Ishikawa (cell line): ENCODE measurements around the gene HIVEP2.

Experiments
- CEBPB ChIP-seq: IDR thresholded peaks from 2 replicates; pipeline ENCODE4 v1.6.1; 2012
- CREB1 ChIP-seq: IDR thresholded peaks from 2 replicates; pipeline ENCODE4 v1.6.1; 2012; ENCODE audit warnings: low read depth
- EGR1 ChIP-seq: IDR thresholded peaks from 2 replicates; pipeline ENCODE4 v1.6.1; 2012
- EP300 ChIP-seq: IDR thresholded peaks from 2 replicates; pipeline ENCODE4 v1.6.1; 2012; ENCODE audit warnings: borderline replicate concordance
- FOXM1 ChIP-seq: IDR thresholded peaks from 2 replicates; pipeline ENCODE4 v1.6.1; 2012; ENCODE audit warnings: low read depth, borderline replicate concordance
- NFIC ChIP-seq: IDR thresholded peaks from 2 replicates; pipeline ENCODE4 v1.6.1; 2012
- RAD21 ChIP-seq: IDR thresholded peaks from 2 replicates; pipeline ENCODE4 v1.6.1; 2012; ENCODE audit warnings: low read depth
- TAF1 ChIP-seq: IDR thresholded peaks from 2 replicates; pipeline ENCODE4 v1.6.1; 2012; ENCODE audit warnings: low read depth, mild to moderate bottlenecking
- TCF12 ChIP-seq: IDR thresholded peaks from 2 replicates; pipeline ENCODE4 v1.6.1; 2012; ENCODE audit warnings: low read depth
- TEAD4 ChIP-seq: IDR thresholded peaks from 2 replicates; pipeline ENCODE4 v1.6.1; 2012
- YY1 ChIP-seq: IDR thresholded peaks from 2 replicates; pipeline ENCODE4 v1.6.1; 2012; ENCODE audit warnings: low read depth
- ZBTB7A ChIP-seq: IDR thresholded peaks from 2 replicates; pipeline ENCODE4 v1.6.1; 2012; ENCODE audit warnings: low read depth
- TF ChIP-seq, protein P1 (sequence below): IDR thresholded peaks from 2 replicates; pipeline ENCODE4 v1.6.1; 2012; ENCODE audit warnings: low read depth, mild to moderate bottlenecking
- TF ChIP-seq, protein P2 (sequence below): IDR thresholded peaks from 2 replicates; pipeline ENCODE4 v1.6.1; 2012
- TF ChIP-seq, protein P3 (sequence below): IDR thresholded peaks from 2 replicates; pipeline ENCODE4 v1.6.1; 2012

Gene HIVEP2

DNA sequence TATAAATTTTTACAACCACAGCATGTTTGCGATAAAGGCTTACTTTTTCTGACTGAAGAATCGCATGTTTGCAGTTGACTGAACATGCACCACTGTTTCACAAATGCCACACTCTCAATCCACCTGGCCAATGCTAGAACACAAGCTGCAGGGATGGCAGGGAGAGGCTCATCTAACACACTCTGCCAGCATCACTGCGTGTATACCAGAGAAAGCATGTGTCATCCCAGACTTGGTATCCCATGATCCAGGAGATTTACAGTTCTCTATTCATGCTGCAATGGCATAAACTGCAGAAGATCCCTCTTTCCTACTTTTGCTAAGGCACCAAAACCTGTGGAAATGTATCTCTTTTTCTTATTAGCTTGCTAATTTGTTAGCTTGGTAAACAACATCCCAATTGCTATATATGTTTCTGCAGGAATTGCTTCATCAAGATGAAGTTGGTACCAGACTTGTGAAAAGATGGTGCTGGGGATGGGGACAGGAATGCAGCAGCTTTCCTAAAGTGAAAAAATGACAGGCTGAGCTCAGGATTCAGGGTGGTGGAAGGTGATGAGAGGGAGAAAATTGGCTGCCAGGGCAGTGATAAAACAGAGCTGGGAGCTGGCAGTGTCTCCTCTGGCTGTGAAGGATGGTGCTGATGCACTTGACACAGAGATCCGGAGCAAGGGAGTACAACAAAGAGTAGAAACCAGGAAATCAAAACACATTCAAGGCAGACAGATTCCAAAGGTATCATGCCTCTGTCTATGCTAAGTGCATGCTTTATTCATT, 186.9 kb downstream of the HIVEP2 start:
- TF ChIP-seq TCF12, result no peak
- no peak for TF ChIP-seq TEAD4
- TF ChIP-seq EP300, result no peak
- TF ChIP-seq, protein P1, sequence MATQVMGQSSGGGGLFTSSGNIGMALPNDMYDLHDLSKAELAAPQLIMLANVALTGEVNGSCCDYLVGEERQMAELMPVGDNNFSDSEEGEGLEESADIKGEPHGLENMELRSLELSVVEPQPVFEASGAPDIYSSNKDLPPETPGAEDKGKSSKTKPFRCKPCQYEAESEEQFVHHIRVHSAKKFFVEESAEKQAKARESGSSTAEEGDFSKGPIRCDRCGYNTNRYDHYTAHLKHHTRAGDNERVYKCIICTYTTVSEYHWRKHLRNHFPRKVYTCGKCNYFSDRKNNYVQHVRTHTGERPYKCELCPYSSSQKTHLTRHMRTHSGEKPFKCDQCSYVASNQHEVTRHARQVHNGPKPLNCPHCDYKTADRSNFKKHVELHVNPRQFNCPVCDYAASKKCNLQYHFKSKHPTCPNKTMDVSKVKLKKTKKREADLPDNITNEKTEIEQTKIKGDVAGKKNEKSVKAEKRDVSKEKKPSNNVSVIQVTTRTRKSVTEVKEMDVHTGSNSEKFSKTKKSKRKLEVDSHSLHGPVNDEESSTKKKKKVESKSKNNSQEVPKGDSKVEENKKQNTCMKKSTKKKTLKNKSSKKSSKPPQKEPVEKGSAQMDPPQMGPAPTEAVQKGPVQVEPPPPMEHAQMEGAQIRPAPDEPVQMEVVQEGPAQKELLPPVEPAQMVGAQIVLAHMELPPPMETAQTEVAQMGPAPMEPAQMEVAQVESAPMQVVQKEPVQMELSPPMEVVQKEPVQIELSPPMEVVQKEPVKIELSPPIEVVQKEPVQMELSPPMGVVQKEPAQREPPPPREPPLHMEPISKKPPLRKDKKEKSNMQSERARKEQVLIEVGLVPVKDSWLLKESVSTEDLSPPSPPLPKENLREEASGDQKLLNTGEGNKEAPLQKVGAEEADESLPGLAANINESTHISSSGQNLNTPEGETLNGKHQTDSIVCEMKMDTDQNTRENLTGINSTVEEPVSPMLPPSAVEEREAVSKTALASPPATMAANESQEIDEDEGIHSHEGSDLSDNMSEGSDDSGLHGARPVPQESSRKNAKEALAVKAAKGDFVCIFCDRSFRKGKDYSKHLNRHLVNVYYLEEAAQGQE, result no peak
- TF ChIP-seq ZBTB7A, result no peak
- TF ChIP-seq CREB1, result no peak
- TF ChIP-seq FOXM1, result no peak

DNA sequence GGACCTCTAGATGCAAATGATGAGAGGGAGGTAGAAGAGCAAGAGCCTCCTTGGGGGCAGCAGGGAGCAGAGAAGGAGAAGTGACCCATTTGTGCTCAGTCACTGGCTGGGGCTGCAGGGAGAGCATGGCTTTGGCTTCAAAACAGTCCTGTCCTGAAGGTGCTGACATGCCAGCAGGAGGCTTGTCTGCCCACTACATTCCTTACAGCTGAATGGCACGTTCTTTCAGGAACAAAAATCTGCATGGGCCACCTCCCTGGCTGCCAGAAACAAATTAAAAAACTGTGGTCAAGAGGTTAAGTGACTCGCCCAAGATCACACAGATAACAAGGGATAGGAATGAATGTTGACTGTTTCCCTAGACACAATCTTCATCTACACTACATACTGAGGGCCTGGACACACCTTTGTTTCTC, 188.8 kb downstream of the HIVEP2 start:
- TF ChIP-seq TCF12 (no peak), CEBPB (no peak), TEAD4 (0 out of 2 replicates have a peak, but pooled peaks have one; percentile 32), RAD21 (no peak)
- TF ChIP-seq, protein P2, sequence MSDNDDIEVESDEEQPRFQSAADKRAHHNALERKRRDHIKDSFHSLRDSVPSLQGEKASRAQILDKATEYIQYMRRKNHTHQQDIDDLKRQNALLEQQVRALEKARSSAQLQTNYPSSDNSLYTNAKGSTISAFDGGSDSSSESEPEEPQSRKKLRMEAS, result no peak
- TF ChIP-seq, protein P3, sequence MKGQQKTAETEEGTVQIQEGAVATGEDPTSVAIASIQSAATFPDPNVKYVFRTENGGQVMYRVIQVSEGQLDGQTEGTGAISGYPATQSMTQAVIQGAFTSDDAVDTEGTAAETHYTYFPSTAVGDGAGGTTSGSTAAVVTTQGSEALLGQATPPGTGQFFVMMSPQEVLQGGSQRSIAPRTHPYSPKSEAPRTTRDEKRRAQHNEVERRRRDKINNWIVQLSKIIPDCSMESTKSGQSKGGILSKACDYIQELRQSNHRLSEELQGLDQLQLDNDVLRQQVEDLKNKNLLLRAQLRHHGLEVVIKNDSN, result no peak

DNA sequence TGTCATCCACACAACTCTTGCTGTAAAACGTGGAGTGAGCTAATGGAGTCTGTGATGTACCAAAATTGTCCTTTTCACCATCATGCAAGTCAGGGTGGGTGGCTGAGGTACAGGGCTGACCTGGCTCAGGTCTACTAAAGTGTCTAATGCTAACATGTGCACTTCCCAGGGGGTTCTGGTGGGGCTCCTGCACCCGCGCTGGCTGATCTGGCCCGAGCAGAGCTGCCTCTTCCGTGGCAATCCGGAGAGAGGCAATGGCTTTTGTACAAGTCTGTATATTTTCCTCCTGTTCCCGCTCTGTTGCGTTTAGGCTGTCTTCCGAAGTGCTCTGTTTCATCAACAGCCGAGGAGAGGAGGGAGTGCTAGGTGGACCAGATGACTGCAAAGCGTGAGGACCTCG, 191.8 kb downstream of the HIVEP2 start:
- no peak for TF ChIP-seq NFIC
- TF ChIP-seq, protein P2, result no peak
- no peak for TF ChIP-seq TAF1

DNA sequence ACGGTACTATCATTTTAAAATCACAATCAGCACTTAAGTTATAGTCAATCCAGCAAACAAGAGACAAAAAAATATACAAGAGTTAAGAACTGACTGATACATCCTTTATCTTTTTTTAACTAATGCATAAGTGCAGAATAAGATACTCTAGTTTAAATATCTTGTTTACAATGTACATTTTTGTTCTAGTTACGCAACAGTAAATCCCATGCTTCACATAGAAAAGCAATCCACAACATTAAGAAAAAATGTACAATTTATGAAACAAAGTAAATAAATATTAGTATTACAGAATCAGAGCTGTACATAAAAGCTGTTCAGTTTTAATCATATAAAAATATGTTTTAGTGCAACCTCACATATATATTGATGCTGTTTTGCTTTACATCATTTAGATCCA, 192.6 kb downstream of the HIVEP2 start:
- TF ChIP-seq, protein P1, result no peak
- no peak for TF ChIP-seq CREB1
- TF ChIP-seq, protein P2, result no peak
- no peak for TF ChIP-seq EGR1
- TF ChIP-seq CEBPB, result no peak
- no peak for TF ChIP-seq TAF1
- no peak for TF ChIP-seq NFIC
- TF ChIP-seq ZBTB7A, result no peak
- TF ChIP-seq TCF12, result no peak
- TF ChIP-seq FOXM1, result no peak
- TF ChIP-seq YY1, result no peak
- no peak for TF ChIP-seq TEAD4
- TF ChIP-seq RAD21, result no peak
- no peak for TF ChIP-seq EP300
- TF ChIP-seq, protein P3, result no peak

DNA sequence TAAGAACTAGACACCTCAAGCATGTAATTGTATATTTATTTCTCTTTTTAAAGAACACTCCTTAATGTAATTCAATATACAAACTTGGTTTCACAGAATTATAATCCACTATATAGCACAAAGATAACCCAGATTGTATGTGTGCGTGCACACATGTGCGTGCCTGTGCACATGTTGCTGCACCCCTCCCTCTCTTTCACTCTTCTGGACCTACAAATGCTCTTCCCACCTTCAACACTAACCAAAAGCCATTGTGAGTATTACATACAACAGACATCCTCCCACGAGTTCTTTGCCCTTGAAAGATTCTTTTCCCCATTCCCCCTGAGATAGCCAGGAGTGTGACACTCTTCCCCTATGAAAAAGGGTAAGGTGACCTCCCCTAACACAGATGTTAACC, 193.5 kb downstream of the HIVEP2 start:
- TF ChIP-seq NFIC (no peak), TAF1 (no peak), EGR1 (no peak), TCF12 (no peak), RAD21 (no peak), YY1 (no peak), CEBPB (no peak), TEAD4 (no peak), EP300 (no peak)
- TF ChIP-seq, protein P2, result no peak
- TF ChIP-seq, protein P1, result no peak
- TF ChIP-seq, protein P3, result no peak
